IPS DF 6.9 (cell line): ENCODE data around the gene PRX.
"Not testable (repeated sequence)": the region's sequence is repeated elsewhere in the genome, so short reads cannot be mapped to it uniquely, and the experiment has no call there.

Experiments used
- DNase-seq: peaks from one replicate; pipeline ENCODE4 v3.0.0-alpha.2; 2013; ENCODE audit warnings: low read depth, low spot score
- H3K27ac ChIP-seq: one replicate; pipeline ENCODE4 v1.5.1; 2013; ENCODE audit warnings: low read length, control low read depth
- H3K27me3 ChIP-seq: 2 replicates; pipeline ENCODE4 v1.6.1; 2013; ENCODE audit warnings: mild to moderate bottlenecking, low read length; ENCODE audit not compliant: control insufficient read depth, insufficient read depth
- H3K36me3 ChIP-seq: 2 replicates; pipeline ENCODE4 v1.6.1; 2013; ENCODE audit warnings: low read length; ENCODE audit not compliant: control insufficient read depth, insufficient read depth
- H3K4me1 ChIP-seq: 2 replicates; pipeline ENCODE4 v1.6.1; 2013; ENCODE audit warnings: low read length; ENCODE audit not compliant: control insufficient read depth, insufficient read depth
- H3K4me3 ChIP-seq: 2 replicates; pipeline ENCODE4 v1.5.1; 2013; ENCODE audit warnings: mild to moderate bottlenecking, low read length
- H3K9me3 ChIP-seq: 2 replicates; pipeline ENCODE4 v1.6.1; 2013; ENCODE audit warnings: low read length, inconsistent platforms; ENCODE audit not compliant: control insufficient read depth, insufficient read depth
- WGBS: extraction: QIAGEN DNeasy Blood & Tissue Kit; methylation state at CpG from one replicate; pipeline ENCODE4 v1.1.7; 2013; ENCODE audit warnings: mixed read lengths, missing lambda C conversion rate; ENCODE audit not compliant: insufficient read length, insufficient coverage; 5-methylcytosine and 5-hydroxymethylcytosine counted together

The PRX gene

GRCh38 chr19:40415768-40416167 lies 2.6 kb upstream of the PRX start:
- H3K27ac ChIP-seq = no peak overlapping the region
- DNase-seq = no peak
- H3K4me1 ChIP-seq = peaks cover 3% of the 10 kb centered on the region; the same call in 1 of the 2 replicates
- H3K9me3 ChIP-seq = no peaks in the 10 kb centered on the region
- H3K27me3 ChIP-seq = no peaks in the 10 kb centered on the region
- H3K36me3 ChIP-seq = no peaks in the 10 kb centered on the region
- WGBS = no CpG with 5 or more reads among the region's 2 CpGs
- no peak overlapping the region for H3K4me3 ChIP-seq

- no CpG with 5 or more reads among the region's 21 CpGs for WGBS
- no peaks in the 10 kb centered on the region for H3K27me3 ChIP-seq
- no peaks in the 10 kb centered on the region for H3K36me3 ChIP-seq
- DNase-seq = no peak
- H3K27ac ChIP-seq = no peak overlapping the region
- no peak overlapping the region for H3K4me3 ChIP-seq
- no peaks in the 10 kb centered on the region for H3K9me3 ChIP-seq
- H3K4me1 ChIP-seq = peaks cover 5% of the 10 kb centered on the region; the same call in 1 of the 2 replicates
Measured at GRCh38 chr19:40414542-40415535, 1.7 kb upstream of the PRX start.

- no peaks in the 10 kb centered on the region for H3K9me3 ChIP-seq
- no peaks in the 10 kb centered on the region for H3K36me3 ChIP-seq
- no CpG with 5 or more reads among the region's 4 CpGs for WGBS
- no peaks in the 10 kb centered on the region for H3K27me3 ChIP-seq
- H3K4me1 ChIP-seq = peaks cover 5% of the 10 kb centered on the region; the same call in 1 of the 2 replicates
- no peak overlapping the region for H3K27ac ChIP-seq
- H3K4me3 ChIP-seq = no peak overlapping the region
- DNase-seq = no peak
Measured at GRCh38 chr19:40412866-40413265, 312 bp downstream of the PRX start.

- Histone ChIP-seq H3K27me3 (no peaks in the 10 kb centered on the region), H3K4me3 (no peak overlapping the region), H3K4me1 (peaks cover 2% of the 10 kb centered on the region; the same call in 1 of the 2 replicates), H3K36me3 (no peaks in the 10 kb centered on the region), H3K27ac (no peak overlapping the region), H3K9me3 (no peaks in the 10 kb centered on the region)
- WGBS = no CpG with 5 or more reads among the region's 8 CpGs
- no peak for DNase-seq
Measured at GRCh38 chr19:40411958-40412499, 1.1 kb downstream of the PRX start.

- Histone ChIP-seq H3K4me1 (peaks cover 2% of the 10 kb centered on the region; the same call in 1 of the 2 replicates), H3K9me3 (no peaks in the 10 kb centered on the region), H3K27me3 (no peaks in the 10 kb centered on the region), H3K27ac (no peak overlapping the region), H3K36me3 (no peaks in the 10 kb centered on the region), H3K4me3 (no peak overlapping the region)
- no peak for DNase-seq
- WGBS = no CpG with 5 or more reads among the region's 16 CpGs
Measured at GRCh38 chr19:40411125-40411842, 1.9 kb downstream of the PRX start.

- H3K9me3 ChIP-seq = no peaks in the 10 kb centered on the region
- H3K4me3 ChIP-seq = no peak overlapping the region
- H3K27me3 ChIP-seq = no peaks in the 10 kb centered on the region
- H3K4me1 ChIP-seq = peaks cover 2% of the 10 kb centered on the region; the same call in 1 of the 2 replicates
- no peaks in the 10 kb centered on the region for H3K36me3 ChIP-seq
- DNase-seq = no peak
- no peak overlapping the region for H3K27ac ChIP-seq
- WGBS = no CpG with 5 or more reads among the region's 9 CpGs
Measured at GRCh38 chr19:40410030-40410389, 3.2 kb downstream of the PRX start.

GRCh38 chr19:40408598-40408925 lies 4.6 kb downstream of the PRX start:
- not testable (repeated sequence) for H3K36me3 ChIP-seq, H3K27ac ChIP-seq, DNase-seq, H3K4me3 ChIP-seq, H3K4me1 ChIP-seq, H3K9me3 ChIP-seq, H3K27me3 ChIP-seq
- WGBS = no CpG with 5 or more reads among the region's 8 CpGs

- H3K9me3 ChIP-seq = no peaks in the 10 kb centered on the region
Measured at GRCh38 chr19:40407714-40408597, 5.2 kb downstream of the PRX start.

GRCh38 chr19:40403262-40403984 lies 9.8 kb downstream of the PRX start:
- Histone ChIP-seq H3K4me3 (peak overlapping the region; percentile 61; the same call in 1 of the 2 replicates), H3K27ac (no peak overlapping the region), H3K27me3 (no peaks in the 10 kb centered on the region), H3K4me1 (peaks cover 5% of the 10 kb centered on the region), H3K36me3 (no peaks in the 10 kb centered on the region), H3K9me3 (no peaks in the 10 kb centered on the region)
- DNase-seq = no peak
- no CpG with 5 or more reads among the region's 41 CpGs for WGBS

More at GRCh38 chr19:40407714-40408597, 5.2 kb downstream of the PRX start:
- DNase-seq = no peak
- Histone ChIP-seq H3K4me1 (peaks cover 4% of the 10 kb centered on the region; the same call in 1 of the 2 replicates), H3K27me3 (no peaks in the 10 kb centered on the region), H3K27ac (no peak overlapping the region), H3K4me3 (no peak overlapping the region), H3K36me3 (no peaks in the 10 kb centered on the region)
- no CpG with 5 or more reads among the region's 22 CpGs for WGBS
